SK-N-MC (cell line): ENCODE measurements around the gene DAB1.

Experiments
- EZH2 ChIP-seq: fragments of 200-600 bp; sonication (generic); IDR thresholded peaks from one replicate; pipeline ENCODE4 v1.6.1; 2017; ENCODE audit warnings: antibody characterized with exemption
- FOXP2 ChIP-seq: optimal IDR thresholded peaks from 2 replicates; pipeline ENCODE3; 2011; ENCODE audit warnings: mild to moderate bottlenecking, moderate library complexity; ENCODE audit not compliant: insufficient read depth; ENCODE audit errors: extremely low read length, control extremely low read depth
- POLR2AphosphoS5 ChIP-seq: IDR thresholded peaks from 2 replicates; pipeline ENCODE4 v1.6.1; 2012; ENCODE audit warnings: mild to moderate bottlenecking, low read depth, low read length, borderline replicate concordance

- TF ChIP-seq EZH2 (no peak), POLR2AphosphoS5 (no peak), FOXP2 (no peak)
These were observed 104.7 kb downstream of the DAB1 start for GRCh38 chr1:57319165-57319564.
